Measurements from ENCODE around the gene CDH16. TPM values are rescaled to one million over a fixed set of nuclear protein-coding genes. Genes with fewer than 3 reads are reported as not detected.
"Not testable (repeated sequence)": the region's sequence is repeated elsewhere in the genome, so short reads cannot be mapped to it uniquely, and the experiment has no call there.

The CDH16 gene
- total and polyA plus RNA-seq, 2 donors: not detected

- Histone ChIP-seq H3K36me3 (ENCODE audit: insufficient read depth) (no peaks in the 10 kb centered on the region), H3K4me1 (ENCODE audit: insufficient read depth) (no peaks in the 10 kb centered on the region), H3K27ac (ENCODE audit: low read depth) (no peak overlapping the region), H3K4me3 (ENCODE audit: low read depth, low read length) (no peak overlapping the region)
- no peak for DNase-seq (ENCODE audit: extremely low spot score)
- 80% methylated on average over 4 of the region's 4 CpGs for WGBS
Observed at GRCh38 chr16:66950971-66951790, 32.5 kb upstream of the CDH16 start.

- WGBS: 76% methylated on average over 2 of the region's 2 CpGs
- Histone ChIP-seq H3K27ac (ENCODE audit: low read depth) (no peak overlapping the region), H3K36me3 (ENCODE audit: insufficient read depth) (no peaks in the 10 kb centered on the region), H3K4me3 (ENCODE audit: low read depth, low read length) (no peak overlapping the region), H3K4me1 (ENCODE audit: insufficient read depth) (no peaks in the 10 kb centered on the region)
- no peak for DNase-seq (ENCODE audit: extremely low spot score)
Observed at GRCh38 chr16:66950437-66950836, 31.8 kb upstream of the CDH16 start.

DNA sequence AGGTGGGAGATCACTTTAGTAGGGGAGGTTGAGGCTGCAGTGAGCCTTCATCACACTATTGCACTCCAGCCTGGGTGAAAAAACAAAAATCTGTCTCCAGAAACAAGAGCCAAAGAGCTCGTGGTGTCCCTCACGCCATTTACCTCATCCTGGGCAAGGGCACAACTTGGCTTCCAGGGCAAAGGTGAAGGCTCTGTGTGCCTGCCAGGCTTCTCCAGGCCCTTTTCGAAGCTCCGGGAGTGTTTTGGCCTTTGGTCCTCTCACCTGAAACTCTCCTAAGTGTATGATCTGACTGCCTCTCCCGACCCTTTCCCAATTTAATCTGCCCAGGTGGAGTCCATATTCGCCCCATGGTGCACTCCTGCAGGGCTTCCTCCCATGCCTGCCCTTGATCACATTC is 30.8 kb upstream of the CDH16 start:
- Histone ChIP-seq H3K4me1 (ENCODE audit: insufficient read depth) (no peaks in the 10 kb centered on the region), H3K36me3 (ENCODE audit: insufficient read depth) (no peaks in the 10 kb centered on the region), H3K4me3 (ENCODE audit: low read depth, low read length) (no peak overlapping the region), H3K27ac (ENCODE audit: low read depth) (no peak overlapping the region)
- WGBS: 74% methylated on average over 6 of the region's 6 CpGs
- no peak for DNase-seq (ENCODE audit: extremely low spot score)

- H3K36me3 ChIP-seq (ENCODE audit: insufficient read depth): no peaks in the 10 kb centered on the region
- DNase-seq (ENCODE audit: extremely low spot score): no peak
- 15% methylated on average over 21 of the region's 21 CpGs for WGBS
- H3K4me1 ChIP-seq (ENCODE audit: insufficient read depth): no peaks in the 10 kb centered on the region
- no peak overlapping the region for H3K27ac ChIP-seq (ENCODE audit: low read depth)
- no peak overlapping the region for H3K4me3 ChIP-seq (ENCODE audit: low read depth, low read length)
Observed at GRCh38 chr16:66948837-66949225, 30.1 kb upstream of the CDH16 start.

DNA sequence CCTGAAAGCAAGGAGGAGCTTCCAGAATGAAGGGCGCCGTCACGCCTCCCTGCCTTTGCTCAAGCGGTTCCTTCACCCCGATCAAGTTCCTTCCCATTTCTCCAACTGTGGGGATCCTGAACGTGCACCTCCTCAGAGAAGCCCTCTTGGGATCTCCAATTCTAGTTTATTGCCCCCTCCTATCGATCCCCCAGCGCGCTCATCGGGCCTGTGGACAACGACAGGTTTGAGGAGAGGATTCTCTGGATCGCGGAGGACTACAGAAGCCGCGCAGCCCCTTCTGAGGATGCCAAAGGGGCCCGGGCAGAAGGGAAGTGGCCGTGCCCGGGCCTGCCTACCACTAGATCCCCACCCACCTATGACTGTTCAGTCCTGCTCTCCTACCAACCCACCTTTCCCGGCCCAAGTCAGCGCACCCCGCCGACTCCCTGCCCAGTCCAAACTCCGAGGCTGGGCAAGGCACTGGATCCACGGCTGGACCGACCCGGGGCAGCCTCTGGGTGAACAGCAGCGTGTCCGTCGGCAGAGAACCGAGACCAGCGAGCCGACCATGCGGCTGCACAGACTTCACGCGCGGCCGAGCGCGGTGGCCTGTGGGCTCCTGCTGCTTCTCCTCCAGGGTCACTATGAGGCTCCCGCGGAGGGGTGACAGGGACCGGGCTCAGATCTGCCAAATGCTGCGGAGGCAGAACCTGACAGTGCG is 29.6 kb upstream of the CDH16 start:
- no peak overlapping the region for H3K27ac ChIP-seq (ENCODE audit: low read depth)
- DNase-seq (ENCODE audit: extremely low spot score): no peak
- 2% methylated on average over 44 of the region's 44 CpGs for WGBS

GRCh38 chr16:66947302-66948065 is 28.8 kb upstream of the CDH16 start:
- H3K4me3 ChIP-seq (ENCODE audit: low read depth, low read length): peak overlapping the region; percentile 65
- no peaks in the 10 kb centered on the region for H3K36me3 ChIP-seq (ENCODE audit: insufficient read depth)
- H3K27ac ChIP-seq (ENCODE audit: low read depth): no peak overlapping the region
- peak; percentile 64 for DNase-seq (ENCODE audit: extremely low spot score)
- WGBS: under 1% methylated on average over 21 of the region's 23 CpGs
- H3K4me1 ChIP-seq (ENCODE audit: insufficient read depth): no peaks in the 10 kb centered on the region

More for the DNA sequence above, 29.6 kb upstream of the CDH16 start:
- Histone ChIP-seq H3K36me3 (ENCODE audit: insufficient read depth) (no peaks in the 10 kb centered on the region), H3K4me1 (ENCODE audit: insufficient read depth) (no peaks in the 10 kb centered on the region), H3K4me3 (ENCODE audit: low read depth, low read length) (peak overlapping the region; percentile 65)

DNA sequence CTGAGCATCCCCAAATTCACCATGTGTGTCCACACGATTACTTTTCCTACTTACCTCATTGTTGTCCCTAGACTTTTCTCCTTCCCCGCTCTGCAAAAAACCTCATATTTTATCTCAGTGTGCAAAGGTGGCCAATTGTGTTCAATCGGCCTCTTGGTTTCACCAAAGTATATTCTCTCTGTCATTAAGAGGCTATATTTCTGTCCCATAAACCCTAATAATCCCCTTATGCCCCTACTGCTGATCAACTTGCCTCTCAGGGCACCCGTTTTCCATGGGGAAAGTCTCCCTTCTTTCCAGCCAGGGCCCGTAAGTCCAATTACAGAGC is 28.3 kb upstream of the CDH16 start:
- 36% methylated on average over 5 of the region's 5 CpGs for WGBS
- no peak for DNase-seq (ENCODE audit: extremely low spot score)
- Histone ChIP-seq H3K27ac (ENCODE audit: low read depth) (no peak overlapping the region), H3K4me1 (ENCODE audit: insufficient read depth) (no peaks in the 10 kb centered on the region), H3K36me3 (ENCODE audit: insufficient read depth) (no peaks in the 10 kb centered on the region), H3K4me3 (ENCODE audit: low read depth, low read length) (no peak overlapping the region)

- no peaks in the 10 kb centered on the region for H3K36me3 ChIP-seq (ENCODE audit: insufficient read depth)
- no peaks in the 10 kb centered on the region for H3K4me1 ChIP-seq (ENCODE audit: insufficient read depth)
- H3K27ac ChIP-seq (ENCODE audit: low read depth): no peak overlapping the region
- no peak overlapping the region for H3K4me3 ChIP-seq (ENCODE audit: low read depth, low read length)
- no peak for DNase-seq (ENCODE audit: extremely low spot score)
- WGBS: 71% methylated on average over 7 of the region's 7 CpGs
Observed at GRCh38 chr16:66946541-66946940, 27.9 kb upstream of the CDH16 start.

GRCh38 chr16:66945939-66946338 is 27.3 kb upstream of the CDH16 start:
- no peaks in the 10 kb centered on the region for H3K36me3 ChIP-seq (ENCODE audit: insufficient read depth)
- no peak overlapping the region for H3K27ac ChIP-seq (ENCODE audit: low read depth)
- WGBS: 81% methylated on average over 4 of the region's 4 CpGs
- H3K4me3 ChIP-seq (ENCODE audit: low read depth, low read length): no peak overlapping the region
- no peak for DNase-seq (ENCODE audit: extremely low spot score)
- no peaks in the 10 kb centered on the region for H3K4me1 ChIP-seq (ENCODE audit: insufficient read depth)

- H3K4me1 ChIP-seq (ENCODE audit: insufficient read depth); H3K36me3 ChIP-seq (ENCODE audit: insufficient read depth); H3K27ac ChIP-seq (ENCODE audit: low read depth); H3K4me3 ChIP-seq (ENCODE audit: low read depth, low read length); DNase-seq (ENCODE audit: extremely low spot score): not testable (repeated sequence)
- WGBS: 81% methylated on average over 9 of the region's 9 CpGs
Observed at GRCh38 chr16:66944971-66945370, 26.3 kb upstream of the CDH16 start.

DNA sequence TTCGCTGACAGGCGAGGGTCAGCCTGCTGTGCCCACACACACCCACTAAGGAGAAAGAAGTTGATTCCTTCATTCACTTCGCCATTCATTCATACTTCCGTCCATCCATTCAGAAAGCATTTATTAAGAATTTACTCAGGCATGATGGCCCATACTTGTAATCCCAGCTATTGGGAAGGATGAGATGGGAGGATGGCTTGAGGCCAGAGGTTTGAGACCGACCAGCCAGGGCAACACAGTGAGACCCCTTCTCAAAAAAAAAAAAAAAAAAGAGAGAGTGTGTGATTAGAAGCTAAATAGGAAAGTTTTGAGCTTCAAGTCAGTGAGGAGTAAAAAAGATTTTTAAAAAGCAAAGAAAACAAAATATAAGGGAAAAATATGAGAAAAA is 25.4 kb upstream of the CDH16 start:
- Histone ChIP-seq H3K4me1 (ENCODE audit: insufficient read depth) (no peaks in the 10 kb centered on the region), H3K27ac (ENCODE audit: low read depth) (no peak overlapping the region), H3K4me3 (ENCODE audit: low read depth, low read length) (no peak overlapping the region), H3K36me3 (ENCODE audit: insufficient read depth) (no peaks in the 10 kb centered on the region)
- WGBS: 82% methylated on average over 5 of the region's 5 CpGs
- DNase-seq (ENCODE audit: extremely low spot score): no peak

DNA sequence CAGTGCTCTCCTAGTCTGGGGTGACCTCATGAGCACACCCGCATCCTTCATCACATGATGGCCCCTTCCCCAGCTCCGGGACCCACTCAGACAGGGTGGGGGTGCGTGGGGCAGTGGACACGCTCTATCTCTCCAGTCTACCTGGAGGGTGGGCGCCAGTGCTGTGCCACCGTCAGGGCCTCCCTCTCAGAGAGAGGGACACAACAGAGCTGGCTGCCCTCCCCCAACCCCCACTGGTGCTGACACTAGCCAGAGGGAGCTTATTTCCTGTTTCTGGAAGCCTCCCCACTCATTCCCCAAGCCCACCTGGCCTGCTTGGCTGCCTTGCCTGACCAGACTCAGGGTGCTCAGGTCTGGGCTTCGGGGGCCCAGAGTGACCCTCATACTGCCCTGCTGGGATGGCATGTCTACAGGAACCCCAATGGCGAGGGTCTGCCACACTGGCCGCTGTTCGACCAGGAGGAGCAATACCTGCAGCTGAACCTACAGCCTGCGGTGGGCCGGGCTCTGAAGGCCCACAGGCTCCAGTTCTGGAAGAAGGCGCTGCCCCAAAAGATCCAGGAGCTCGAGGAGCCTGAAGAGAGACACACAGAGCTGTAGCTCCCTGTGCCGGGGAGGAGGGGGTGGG is 24.9 kb upstream of the CDH16 start:
- Histone ChIP-seq H3K27ac (ENCODE audit: low read depth) (no peak overlapping the region), H3K4me3 (ENCODE audit: low read depth, low read length) (no peak overlapping the region), H3K36me3 (ENCODE audit: insufficient read depth) (no peaks in the 10 kb centered on the region), H3K4me1 (ENCODE audit: insufficient read depth) (no peaks in the 10 kb centered on the region)
- DNase-seq (ENCODE audit: extremely low spot score): no peak
- WGBS: 90% methylated on average over 15 of the region's 15 CpGs

DNA sequence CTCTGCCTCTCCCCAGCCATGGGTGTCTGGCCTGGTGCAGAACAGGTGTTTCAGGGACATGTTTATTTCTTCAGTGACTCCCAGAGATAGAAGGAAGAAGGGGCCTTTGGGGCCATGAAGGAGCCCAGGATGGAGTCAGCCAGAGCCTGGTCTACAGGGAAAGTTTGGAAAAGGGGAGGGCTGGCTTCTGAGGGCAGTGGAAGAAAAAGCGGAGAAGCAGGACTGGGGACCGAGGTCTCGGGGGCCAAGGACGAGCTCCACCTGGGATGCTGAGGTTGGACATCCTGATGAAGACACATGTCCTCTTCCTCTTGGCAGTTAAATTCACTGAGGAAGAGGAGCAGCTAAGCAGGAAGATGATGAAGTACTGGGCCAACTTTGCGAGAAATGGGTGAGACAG is 24.3 kb upstream of the CDH16 start:
- WGBS: 92% methylated on average over 5 of the region's 5 CpGs
- DNase-seq (ENCODE audit: extremely low spot score): no peak

More for the DNA sequence above, 24.3 kb upstream of the CDH16 start:
- Histone ChIP-seq H3K36me3 (ENCODE audit: insufficient read depth) (no peaks in the 10 kb centered on the region), H3K4me3 (ENCODE audit: low read depth, low read length) (no peak overlapping the region), H3K4me1 (ENCODE audit: insufficient read depth) (no peaks in the 10 kb centered on the region), H3K27ac (ENCODE audit: low read depth) (no peak overlapping the region)

All from urinary bladder (tissue), 4 donors.